Measurements from ENCODE around the gene RETN.

DNA sequence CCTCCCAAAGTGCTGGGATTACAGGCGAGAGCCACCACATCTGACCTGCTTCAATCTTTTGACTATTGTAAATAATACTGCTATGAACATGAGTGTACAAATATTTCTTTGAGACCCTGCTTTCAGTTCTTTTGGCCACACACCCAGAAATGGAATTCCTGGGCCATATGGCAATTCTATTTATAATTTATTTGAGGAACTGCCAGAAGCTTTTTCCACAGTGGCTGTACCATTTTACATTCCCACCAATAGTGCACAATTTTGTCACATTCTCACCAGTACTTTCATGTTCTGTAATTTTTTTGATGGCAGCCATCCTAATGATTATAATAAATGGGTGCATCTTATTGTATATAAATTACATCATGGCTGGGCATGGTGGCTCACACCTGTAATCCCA is 46.8 kb downstream of the RETN start:
- TF ChIP-seq, protein P1, sequence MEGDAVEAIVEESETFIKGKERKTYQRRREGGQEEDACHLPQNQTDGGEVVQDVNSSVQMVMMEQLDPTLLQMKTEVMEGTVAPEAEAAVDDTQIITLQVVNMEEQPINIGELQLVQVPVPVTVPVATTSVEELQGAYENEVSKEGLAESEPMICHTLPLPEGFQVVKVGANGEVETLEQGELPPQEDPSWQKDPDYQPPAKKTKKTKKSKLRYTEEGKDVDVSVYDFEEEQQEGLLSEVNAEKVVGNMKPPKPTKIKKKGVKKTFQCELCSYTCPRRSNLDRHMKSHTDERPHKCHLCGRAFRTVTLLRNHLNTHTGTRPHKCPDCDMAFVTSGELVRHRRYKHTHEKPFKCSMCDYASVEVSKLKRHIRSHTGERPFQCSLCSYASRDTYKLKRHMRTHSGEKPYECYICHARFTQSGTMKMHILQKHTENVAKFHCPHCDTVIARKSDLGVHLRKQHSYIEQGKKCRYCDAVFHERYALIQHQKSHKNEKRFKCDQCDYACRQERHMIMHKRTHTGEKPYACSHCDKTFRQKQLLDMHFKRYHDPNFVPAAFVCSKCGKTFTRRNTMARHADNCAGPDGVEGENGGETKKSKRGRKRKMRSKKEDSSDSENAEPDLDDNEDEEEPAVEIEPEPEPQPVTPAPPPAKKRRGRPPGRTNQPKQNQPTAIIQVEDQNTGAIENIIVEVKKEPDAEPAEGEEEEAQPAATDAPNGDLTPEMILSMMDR (IDR thresholded peaks at IDR 0.05): no peak
- TF ChIP-seq POLR2A (IDR thresholded peaks at IDR 0.05): no peak
